DMS79 (cell line): ENCODE measurements around the gene CFAP43.

Experiments used
- DNase-seq: peaks from one replicate; lab custom pipeline; 2025; lab: John Stamatoyannopoulos, UW

Gene CFAP43

GRCh38 chr10:104098358-104098925 lies 133.7 kb downstream of the CFAP43 start:
- DNase-seq = no peak

- no peak for DNase-seq
Measured at GRCh38 chr10:104096692-104097091, 135.5 kb downstream of the CFAP43 start.

- DNase-seq = no peak
Measured at GRCh38 chr10:104092749-104093148, 139.4 kb downstream of the CFAP43 start.

GRCh38 chr10:104090611-104091010 lies 141.6 kb downstream of the CFAP43 start:
- DNase-seq = no peak

GRCh38 chr10:104089621-104090020 lies 142.5 kb downstream of the CFAP43 start:
- no peak for DNase-seq

- no peak for DNase-seq
Measured at GRCh38 chr10:104088239-104088638, 143.9 kb downstream of the CFAP43 start.

- DNase-seq = no peak
Measured at GRCh38 chr10:104085801-104086400, 146.3 kb downstream of the CFAP43 start, which contains the start of gene COL17A1. TSS of gene COL17A1 (minus strand) at chr10:104085880. CDS start at chr10:104080673, 5,207 bp downstream.

GRCh38 chr10:104084482-104085142 lies 147.6 kb downstream of the CFAP43 start:
- no peak for DNase-seq

- no peak for DNase-seq
Measured at GRCh38 chr10:104081998-104082397, 150.2 kb downstream of the CFAP43 start.

- DNase-seq = no peak
Measured at GRCh38 chr10:104080762-104081161, 151.4 kb downstream of the CFAP43 start.
